RWPE1 (cell line): ENCODE results near the gene TCIRG1.
A peak's percentile ranks its signal among the peaks of the same experiment; 100 is the strongest.

ENCODE experiments used
- CTCF ChIA-PET: fragments of 350-600 bp; sonication (Branson Sonifier 250); formaldehyde crosslinking; extraction: SDS; loops from one replicate; lab custom pipeline; 2021; lab: Yijun Ruan, JAX
- POLR2A ChIA-PET: fragments of 400-600 bp; formaldehyde crosslinking; extraction: SDS; loops from one replicate; lab custom pipeline; 2020; ENCODE audit warnings: antibody characterized with exemption; ENCODE audit not compliant: low non-redundant PET; lab: Yijun Ruan, JAX
- DNase-seq: peaks from one replicate; pipeline ENCODE4 v3.0.0; 2012; ENCODE audit warnings: low spot score
- H3K27ac ChIP-seq: fragments of 450-650 bp; 2 replicates; pipeline ENCODE4 v1.5.1; 2017
- TF ChIP-seq, protein P1 (sequence below): fragments of 450-650 bp; conservative IDR thresholded peaks from 2 replicates; pipeline ENCODE4 v1.5.1; 2017; ENCODE audit warnings: low read depth, mild to moderate bottlenecking

The TCIRG1 gene

DNA sequence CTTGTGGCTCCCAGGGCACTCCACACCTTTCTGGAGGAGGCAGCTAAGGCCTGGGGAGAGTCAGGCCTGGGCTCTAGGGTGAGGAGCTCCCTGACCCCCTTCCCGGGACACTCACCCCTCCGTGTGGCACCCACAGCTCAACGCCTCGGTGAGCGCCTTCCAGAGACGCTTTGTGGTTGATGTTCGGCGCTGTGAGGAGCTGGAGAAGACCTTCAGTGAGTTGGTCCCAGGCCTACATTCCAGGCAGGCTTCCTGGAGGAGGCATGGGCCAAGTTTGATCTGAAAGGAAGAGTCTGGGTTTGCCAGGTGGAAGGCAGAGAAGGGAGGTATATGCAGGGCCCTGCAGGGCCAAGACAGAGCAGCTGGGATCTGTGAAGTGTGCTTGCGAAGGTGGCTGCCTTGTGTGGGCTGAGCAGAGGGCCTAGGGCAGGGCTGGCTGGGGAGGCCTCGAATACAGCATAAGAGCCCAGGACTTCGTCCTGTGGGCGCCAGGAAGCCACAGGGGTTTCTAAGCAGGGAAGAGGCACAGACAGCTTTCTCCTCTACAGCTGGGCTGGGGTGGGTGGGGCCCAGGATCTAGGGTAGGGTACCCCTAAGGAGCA is 2.9 kb downstream of the TCIRG1 start:
- CTCF ChIA-PET = interaction anchor here (0.5 to 0.9 kb wide), 4 partner anchors 32 to 165 kb away, joined by 3 to 4 read pairs (median 3); no protein-coding TSS in a partner anchor
- TF ChIP-seq, protein P1, sequence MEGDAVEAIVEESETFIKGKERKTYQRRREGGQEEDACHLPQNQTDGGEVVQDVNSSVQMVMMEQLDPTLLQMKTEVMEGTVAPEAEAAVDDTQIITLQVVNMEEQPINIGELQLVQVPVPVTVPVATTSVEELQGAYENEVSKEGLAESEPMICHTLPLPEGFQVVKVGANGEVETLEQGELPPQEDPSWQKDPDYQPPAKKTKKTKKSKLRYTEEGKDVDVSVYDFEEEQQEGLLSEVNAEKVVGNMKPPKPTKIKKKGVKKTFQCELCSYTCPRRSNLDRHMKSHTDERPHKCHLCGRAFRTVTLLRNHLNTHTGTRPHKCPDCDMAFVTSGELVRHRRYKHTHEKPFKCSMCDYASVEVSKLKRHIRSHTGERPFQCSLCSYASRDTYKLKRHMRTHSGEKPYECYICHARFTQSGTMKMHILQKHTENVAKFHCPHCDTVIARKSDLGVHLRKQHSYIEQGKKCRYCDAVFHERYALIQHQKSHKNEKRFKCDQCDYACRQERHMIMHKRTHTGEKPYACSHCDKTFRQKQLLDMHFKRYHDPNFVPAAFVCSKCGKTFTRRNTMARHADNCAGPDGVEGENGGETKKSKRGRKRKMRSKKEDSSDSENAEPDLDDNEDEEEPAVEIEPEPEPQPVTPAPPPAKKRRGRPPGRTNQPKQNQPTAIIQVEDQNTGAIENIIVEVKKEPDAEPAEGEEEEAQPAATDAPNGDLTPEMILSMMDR = no peak
- DNase-seq = no peak
- POLR2A ChIA-PET = interaction anchor here (1.0 kb wide), 1 partner anchor 12 kb away, joined by 3 read pairs; no protein-coding TSS in a partner anchor
- H3K27ac ChIP-seq = peak overlapping the region; percentile 81

DNA sequence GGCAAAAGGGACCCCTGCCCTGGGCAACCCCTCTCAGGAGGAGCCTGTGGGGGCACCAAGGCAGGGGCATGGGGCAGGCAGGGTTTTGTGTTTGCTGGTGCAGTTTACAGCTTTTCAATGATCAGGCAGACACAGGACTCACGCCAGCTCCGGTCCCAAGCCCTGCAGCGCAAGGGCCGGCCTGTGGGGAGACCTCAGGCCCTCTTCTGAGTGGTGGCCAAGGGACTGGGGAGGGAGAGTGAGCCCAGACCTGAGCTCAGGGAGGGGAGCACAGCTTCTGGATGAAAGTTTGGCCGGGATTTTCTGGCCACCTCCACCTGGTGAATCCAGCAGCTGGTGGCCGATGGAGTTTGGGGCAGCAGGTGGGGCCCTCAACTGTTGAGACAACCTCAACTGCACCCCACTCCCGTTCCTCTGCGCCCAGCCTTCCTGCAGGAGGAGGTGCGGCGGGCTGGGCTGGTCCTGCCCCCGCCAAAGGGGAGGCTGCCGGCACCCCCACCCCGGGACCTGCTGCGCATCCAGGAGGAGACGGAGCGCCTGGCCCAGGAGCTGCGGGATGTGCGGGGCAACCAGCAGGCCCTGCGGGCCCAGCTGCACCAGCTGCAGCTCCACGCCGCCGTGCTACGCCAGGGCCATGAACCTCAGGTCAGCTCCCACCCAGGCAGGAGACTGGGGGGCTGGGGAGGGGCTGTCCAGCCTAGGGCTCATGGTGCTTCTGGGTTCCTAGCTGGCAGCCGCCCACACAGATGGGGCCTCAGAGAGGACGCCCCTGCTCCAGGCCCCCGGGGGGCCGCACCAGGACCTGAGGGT is 3.6 kb downstream of the TCIRG1 start:
- TF ChIP-seq, protein P1 = no peak
- ChIA-PET POLR2A (interaction anchor here (1.0 kb wide), 1 partner anchor 12 kb away, joined by 3 read pairs; no protein-coding TSS in a partner anchor), CTCF (interaction anchor here (0.6 to 0.9 kb wide), 6 partner anchors 21 to 1095 kb away, joined by 3 to 4 read pairs (median 3); no protein-coding TSS in a partner anchor)
- peak overlapping the region; percentile 81 for H3K27ac ChIP-seq
- DNase-seq = no peak

DNA sequence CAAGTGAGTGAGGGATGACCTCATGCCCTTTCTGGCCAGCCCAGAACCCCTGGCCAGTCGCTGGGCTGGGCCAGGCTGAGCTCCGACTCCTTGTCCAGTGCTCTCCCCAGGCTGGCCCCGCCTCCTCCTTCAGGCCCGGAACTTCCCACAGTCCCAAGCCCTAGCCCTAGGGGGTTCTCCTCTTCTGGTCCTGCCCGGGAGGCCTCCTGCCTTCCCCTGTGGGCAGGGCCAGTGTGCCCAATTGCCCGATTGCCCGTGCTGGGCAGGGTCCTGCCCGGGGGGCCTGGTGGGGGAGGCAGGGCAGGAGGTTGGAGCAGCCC is 4.2 kb downstream of the TCIRG1 start:
- ChIA-PET POLR2A (no interaction called here), CTCF (interaction anchor here (0.6 to 0.7 kb wide), 2 partner anchors 21 to 1094 kb away, joined by 3 read pairs; no protein-coding TSS in a partner anchor)
- no peak for DNase-seq
- H3K27ac ChIP-seq = peak overlapping the region; percentile 81; the same call in 1 of the 2 replicates
- TF ChIP-seq, protein P1 = no peak

DNA sequence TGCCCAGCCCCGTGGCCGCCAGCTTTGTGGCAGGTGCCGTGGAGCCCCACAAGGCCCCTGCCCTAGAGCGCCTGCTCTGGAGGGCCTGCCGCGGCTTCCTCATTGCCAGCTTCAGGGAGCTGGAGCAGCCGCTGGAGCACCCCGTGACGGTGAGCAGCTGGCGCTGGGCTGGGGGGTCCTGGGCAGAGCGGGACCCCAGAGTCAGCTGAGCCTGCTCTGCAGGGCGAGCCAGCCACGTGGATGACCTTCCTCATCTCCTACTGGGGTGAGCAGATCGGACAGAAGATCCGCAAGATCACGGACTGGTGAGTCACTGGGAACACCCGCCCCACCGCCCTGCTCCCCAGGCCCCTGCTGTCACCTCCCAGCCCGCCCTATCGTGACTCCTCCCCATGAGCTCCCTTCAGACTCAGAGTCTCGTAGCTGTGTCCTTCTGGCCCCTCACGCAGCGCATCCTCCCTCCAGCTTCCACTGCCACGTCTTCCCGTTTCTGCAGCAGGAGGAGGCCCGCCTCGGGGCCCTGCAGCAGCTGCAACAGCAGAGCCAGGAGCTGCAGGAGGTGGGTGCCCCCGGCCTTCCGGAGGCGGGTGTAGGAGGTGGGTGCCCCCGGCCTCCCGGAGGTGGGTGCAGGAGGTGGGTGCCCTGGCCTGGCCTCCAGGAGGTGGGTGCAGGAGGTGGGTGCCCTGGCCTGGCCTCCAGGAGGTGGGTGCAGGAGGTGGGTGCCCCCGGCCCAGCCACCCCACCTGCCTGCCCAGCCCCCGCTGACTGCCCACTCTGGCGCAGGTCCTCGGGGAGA is 4.7 kb downstream of the TCIRG1 start:
- peak overlapping the region; percentile 81; the same call in 1 of the 2 replicates for H3K27ac ChIP-seq
- DNase-seq = no peak
- POLR2A ChIA-PET = no interaction called here
- CTCF ChIA-PET = no interaction called here
- TF ChIP-seq, protein P1 = no peak

DNA sequence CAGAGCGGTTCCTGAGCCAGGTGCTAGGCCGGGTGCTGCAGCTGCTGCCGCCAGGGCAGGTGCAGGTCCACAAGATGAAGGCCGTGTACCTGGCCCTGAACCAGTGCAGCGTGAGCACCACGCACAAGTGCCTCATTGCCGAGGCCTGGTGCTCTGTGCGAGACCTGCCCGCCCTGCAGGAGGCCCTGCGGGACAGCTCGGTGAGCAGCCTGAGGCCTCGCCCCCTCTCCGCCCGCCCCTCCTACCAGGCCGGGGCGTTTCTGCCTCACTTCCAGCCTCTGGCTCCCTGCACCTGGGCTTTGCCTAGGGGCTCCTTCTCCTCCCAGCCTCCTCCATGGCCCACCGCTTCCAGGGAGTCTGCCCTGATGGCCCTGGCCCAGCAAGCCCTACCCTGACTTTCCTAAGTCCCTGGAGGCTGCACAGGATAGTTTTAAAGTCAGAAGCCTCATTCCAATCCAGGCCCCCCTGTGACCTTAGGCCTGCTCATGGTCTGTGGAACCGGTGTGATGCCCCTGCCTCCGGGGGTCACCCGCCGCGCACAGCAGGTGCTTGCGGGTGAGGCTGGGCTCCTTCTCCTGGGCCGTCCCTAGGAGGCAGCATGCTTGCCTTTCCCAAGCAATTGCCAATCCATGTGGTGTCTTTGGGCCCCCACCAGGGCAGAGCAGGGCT is 5.5 kb downstream of the TCIRG1 start:
- DNase-seq = no peak
- TF ChIP-seq, protein P1 = no peak
- CTCF ChIA-PET = no interaction called here
- POLR2A ChIA-PET = no interaction called here
- no peak overlapping the region for H3K27ac ChIP-seq
